Activated T-cell treated with anti-CD3 and anti-CD28 coated beads for 4 hours (primary cell): ENCODE results near the gene NEIL3.
"Not testable (repeated sequence)": the region's sequence is repeated elsewhere in the genome, so short reads cannot be mapped to it uniquely, and the experiment has no call there.

Experiments used
- DNase-seq: peaks from one replicate; pipeline ENCODE4 v3.0.0-alpha.2; 2020

Gene NEIL3

DNA sequence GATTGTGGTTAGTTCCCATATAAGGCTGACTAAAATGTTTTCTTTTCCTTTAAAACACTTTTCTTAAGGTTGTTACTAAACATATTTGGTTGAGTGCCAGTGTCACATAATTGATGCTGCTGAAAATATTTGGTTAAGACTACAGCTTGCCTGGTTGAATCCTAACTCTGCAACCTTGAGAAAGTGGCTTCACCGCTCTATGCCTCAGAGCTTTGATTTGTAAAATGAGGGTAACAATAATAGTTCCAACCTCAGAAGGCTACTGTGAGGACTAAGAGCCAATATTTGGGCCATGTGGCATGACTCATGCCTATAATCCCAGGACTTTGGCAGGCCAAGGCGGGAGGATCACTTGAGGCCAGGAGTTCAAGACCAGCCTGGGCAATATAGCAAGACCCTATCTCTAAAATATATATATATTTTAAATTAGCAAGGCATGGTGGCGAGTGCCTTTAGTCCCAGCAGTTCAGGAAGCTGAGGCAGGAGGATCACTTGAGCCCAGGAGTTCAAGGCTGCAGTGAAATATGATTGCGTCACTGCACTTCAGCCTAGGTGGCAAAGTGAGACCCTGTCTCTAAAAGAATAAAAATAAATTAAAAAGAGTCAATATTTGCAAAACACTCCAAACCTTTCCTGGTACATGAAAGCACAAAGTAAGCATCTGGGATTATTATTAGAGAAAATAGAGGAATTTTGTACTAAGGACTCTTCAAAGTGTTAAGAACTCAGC lies 7.1 kb upstream of the NEIL3 start:
- DNase-seq, result no peak

DNA sequence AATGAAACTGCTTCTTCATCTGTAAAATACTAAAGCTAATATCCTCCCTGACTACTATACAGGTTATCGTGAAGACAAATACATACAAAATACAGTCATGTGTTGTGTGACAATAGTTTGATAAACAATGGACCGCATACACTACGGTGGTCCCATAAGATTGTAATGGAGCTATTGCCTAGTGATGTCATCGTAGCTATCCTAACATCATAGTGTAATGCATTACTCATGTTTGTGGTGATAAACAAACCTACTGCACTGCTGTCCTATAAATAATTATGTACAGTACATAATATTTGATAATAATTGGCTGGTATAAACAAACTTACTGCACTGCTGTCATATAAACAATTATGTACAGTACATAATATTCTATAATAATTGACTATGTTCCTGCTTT lies 5.6 kb upstream of the NEIL3 start:
- DNase-seq, result no peak

DNA sequence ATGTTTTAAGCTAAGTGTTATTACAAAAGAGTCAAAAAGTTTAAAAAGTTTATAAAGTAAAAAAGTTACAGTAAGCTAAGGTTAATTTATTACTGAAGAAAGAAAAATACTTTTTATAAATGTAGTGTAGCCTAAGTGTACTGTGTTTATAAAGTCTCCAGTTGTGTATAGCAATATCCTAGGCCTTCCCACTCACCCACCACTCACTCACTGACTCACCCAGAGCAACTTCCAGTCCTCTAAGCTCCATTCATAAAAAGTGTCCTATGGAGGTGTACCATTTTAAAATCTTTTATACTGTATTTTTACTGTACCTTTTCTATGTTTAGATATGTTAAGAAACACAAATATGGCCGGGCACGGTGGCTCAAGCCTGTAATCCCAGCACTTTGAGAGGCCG lies 4.8 kb upstream of the NEIL3 start:
- not testable (repeated sequence) for DNase-seq

DNA sequence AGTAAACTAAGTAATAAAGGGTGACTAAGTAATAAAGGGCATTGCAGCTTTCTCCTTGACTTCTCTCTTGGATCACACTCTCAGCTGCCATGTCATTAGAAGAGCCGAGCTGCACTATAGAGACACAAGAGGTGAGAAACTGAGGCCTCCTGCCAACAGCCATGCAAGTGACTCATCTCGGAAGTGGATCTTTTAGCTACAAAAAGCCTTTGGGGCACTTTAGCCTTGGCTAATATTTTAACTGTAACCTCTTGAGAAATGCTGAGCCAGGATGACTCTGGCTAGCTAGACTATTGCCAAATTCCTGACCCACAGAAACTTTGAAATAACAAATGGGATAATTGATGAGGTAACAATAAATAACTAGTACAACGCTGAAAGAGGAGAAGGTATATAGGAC lies 1.5 kb upstream of the NEIL3 start:
- no peak for DNase-seq

DNA sequence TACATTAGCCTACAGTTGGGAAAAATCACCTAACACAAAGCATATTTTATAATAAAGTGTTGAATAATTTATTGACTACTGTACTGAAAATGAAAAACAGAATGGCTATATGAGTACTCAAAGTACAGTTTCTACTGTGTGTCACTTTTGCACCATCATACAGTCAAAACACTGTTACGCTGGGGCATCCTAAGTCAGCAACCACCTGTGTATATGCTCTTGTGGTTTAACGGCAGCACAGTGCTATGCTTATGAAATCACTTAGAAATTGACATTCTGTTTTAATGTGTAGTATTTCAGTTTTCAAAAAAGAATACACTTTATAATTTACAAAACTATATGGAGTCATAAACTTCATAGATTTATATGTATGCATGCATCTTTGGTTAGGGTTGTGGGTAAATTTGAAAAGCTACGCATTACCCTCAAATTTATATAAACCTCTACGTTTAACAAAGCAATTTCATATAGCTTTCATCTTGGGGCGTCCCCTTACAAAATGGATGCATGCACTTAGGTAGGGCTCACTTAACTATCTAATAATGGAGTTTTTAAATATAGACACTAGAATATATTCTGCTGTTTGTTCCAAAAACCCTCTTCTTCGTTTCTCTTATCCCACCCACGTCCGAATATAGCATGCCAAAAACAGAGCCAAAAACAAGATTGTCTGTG lies 690 bp upstream of the NEIL3 start:
- no peak for DNase-seq

DNA sequence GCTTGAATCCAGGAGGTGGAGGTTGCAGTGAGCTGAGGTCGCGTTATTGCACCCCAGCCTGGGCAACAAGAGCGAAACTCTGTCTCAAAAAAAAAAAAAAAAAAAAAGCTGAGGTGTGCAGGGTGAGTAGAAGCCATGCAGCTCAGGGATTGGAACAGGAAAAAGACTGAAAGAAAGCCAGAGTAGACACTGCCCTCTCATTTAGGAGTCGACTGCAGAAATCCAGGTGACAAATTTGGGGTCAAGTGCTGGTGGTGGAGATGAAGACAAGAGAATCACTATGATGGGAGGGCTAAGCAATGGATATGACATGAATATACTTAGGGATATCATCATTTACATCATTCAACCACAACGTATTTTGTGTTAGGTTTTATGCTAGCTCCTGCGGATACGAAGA lies 1.9 kb downstream of the NEIL3 start:
- DNase-seq, result no peak

DNA sequence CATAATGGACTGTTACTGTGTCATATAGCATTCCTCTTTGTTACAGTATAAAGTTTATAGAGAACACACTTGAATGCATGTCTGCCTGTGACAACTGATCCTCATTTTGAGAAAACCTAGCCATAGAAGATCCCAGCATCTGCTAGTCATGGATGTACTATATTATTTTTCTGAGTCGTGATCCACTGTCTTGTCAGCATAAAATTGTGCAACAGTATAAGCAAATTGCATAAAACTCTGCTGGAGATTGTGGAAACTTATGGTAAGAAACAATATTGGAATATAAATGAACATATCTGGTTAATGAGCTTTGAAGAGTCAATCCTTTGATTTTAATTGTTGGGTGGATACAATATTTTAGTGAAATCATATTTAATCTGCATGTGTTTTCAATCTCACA lies 3.6 kb downstream of the NEIL3 start:
- no peak for DNase-seq

DNA sequence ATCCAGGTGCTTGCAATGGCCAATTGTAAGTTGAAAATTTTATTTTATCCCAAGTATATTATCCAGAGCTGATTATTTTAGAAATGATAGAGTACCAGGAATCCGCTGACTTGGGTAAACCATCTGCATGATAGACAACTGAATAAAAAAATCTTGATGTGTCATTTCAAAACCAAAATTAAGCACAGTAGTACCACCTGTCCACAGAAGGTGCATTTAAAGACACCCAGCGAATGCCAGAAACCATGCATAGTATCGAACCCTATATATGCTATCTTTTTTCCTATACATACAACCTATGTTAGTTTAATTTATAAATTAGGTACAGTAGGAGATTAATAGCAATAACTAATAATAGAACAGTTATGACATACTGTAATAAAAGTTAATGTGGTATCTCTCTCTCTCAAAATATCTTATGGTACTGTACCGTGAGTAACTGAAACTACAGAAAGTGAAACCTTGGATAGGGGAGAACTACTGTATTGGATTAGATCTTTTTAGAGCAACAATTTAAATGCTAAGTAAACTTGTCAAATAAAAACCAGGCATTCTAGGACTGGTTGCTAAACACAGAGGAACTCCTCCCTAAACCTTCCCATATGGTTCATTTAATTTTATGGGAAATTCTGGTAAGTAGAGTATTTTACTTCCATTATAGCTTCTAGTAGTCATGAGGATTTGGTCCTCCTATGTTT lies 6.2 kb downstream of the NEIL3 start:
- no peak for DNase-seq

DNA sequence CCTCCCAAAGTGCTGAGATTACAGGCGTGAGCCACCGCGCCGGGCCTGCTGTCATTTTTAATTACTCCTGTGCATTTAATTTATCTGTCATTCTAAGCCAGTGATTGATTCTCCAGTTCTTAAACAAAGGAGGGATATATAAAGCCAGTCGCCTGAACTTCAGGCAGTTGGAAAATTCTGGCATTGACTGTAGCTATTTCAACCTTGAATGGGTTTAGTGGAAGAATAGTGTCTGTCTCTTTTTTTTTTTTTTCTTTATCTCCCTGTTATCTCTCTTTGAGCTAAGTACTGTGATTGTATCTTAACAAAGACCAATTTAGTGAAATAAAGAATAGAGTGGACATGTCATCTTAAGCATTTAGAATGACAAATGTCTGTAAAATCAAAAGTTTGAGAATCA lies 11.0 kb downstream of the NEIL3 start:
- DNase-seq, result no peak

DNA sequence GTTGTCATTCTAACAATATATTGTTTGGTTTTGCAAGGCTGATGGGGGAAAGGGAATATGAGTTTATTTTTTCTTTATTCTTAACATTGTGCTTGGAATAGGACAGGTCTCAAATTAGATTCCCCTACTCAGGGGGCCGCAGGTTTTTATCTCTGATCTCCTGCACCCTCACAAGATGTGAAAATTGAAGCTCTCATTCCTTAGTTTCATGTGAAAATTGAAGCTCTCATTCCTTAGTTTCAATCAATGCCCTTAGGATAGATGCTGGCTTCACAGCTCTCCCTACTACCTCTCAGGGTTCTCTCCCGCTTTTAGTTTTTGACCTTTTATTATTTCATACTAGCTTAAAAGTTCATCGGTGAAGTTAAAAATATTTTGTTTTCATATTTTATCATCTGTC lies 12.0 kb downstream of the NEIL3 start:
- no peak for DNase-seq

DNA sequence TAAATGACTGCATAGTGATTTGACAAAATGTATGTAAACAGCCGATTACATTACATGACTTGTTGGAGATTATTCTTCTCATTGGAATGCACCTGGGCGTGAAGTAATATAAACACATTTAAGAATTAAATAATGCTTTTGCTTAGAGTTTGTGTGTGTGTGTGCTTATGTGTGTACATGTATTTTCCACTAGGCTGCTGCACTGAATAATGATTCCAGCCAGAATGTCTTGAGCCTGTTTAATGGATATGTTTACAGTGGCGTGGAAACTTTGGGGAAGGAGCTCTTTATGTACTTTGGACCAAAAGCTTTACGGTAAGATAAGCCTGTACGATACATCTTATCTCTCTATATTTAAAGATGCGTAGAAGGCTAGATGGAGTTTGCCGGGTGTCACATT lies 12.6 kb downstream of the NEIL3 start:
- no peak for DNase-seq

DNA sequence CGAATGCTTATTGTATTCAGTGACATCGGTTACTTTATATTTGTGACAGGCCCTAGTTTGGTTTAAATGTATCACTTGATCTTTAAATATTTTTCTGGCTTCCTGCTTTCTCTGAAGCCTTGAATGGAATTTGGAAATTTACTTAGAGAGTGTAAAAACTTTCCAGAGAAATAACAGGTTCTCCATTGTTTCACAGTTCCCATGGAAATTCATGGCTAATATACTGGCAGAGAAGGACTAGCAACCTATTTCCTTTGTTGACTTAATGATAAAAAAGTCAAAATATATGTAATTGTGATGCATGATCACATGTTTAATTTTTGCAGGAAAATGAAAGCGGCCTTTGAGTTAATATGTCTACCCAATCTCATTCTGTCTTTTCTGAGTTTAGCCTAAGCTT lies 13.2 kb downstream of the NEIL3 start:
- no peak for DNase-seq

DNA sequence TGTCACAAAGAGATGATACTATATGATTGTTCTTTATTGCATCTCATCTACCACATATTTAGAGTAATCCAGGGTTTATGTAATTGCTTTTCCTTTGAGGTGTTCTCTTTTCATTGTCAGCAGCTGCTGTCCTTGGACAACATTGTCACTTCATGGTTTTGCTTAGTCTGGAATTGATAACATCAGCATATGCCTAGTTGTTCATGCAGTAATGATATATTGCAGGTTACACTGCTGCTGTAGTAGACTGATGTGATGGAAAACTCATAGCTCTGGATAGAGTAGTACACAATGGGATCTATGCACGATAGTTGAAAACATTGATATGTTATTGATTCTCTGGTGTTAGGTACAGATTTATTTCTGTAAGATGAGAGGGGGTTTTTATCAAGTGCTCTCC lies 13.7 kb downstream of the NEIL3 start:
- no peak for DNase-seq

DNA sequence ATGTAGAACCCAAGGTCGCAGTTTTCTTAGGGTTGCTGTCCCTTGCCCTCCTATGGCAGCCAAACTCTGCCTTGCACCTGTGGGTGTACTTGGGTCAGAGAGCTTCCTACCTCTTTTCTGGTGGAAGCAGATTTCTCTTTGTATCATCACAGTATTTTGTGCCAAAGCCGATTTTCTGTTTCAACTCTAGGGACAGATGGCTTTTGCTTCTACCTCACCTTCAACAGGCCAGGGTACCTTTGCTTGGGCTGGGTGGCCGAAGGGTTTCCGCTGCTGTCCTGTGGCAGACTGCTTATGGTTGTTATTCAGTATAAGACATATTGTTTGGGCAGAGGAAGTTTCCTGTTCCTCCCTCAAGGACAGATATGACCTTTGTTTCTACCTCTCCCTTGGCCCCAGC lies 22.4 kb downstream of the NEIL3 start:
- no peak for DNase-seq

DNA sequence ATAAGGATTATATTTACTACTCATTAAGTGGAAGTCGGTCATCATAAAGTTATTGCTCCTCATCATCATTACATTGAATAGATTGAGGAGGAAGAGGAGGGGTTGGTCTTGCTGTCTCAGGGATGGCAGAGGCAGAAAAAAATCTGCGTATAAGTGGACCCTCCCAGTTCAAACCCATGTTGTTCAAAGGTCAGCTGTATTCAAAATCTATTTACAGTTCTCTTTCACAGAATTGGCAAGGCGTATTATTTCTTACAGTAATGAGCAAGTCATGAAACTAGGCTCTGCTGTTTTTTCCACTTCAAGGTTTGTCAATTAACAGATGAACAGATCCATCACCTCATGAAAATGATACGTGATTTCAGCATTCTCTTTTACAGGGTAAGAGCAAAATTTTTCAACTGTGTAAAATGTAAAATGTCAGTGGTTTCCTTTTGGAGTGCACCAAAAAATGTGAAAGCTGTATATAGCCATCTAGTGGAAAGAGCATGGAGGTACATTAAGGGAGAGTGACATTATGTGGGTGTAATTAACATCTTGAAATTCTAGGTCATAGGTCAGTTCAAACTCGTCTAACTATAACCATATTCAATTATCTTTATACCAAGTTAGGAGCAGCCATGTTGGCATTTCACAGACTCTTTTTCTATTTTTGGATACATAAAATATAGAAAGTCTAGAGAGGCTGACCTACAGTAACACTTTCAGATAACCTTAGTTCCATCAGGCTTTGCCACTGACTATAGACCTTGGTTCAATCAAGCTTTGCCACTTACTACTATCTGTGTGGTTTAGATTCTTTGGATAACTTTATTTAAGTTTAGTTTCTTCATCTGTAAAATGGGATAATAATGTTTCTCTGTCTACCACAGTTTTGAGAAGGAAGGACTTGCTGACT lies 30.1 kb downstream of the NEIL3 start:
- DNase-seq, result no peak

DNA sequence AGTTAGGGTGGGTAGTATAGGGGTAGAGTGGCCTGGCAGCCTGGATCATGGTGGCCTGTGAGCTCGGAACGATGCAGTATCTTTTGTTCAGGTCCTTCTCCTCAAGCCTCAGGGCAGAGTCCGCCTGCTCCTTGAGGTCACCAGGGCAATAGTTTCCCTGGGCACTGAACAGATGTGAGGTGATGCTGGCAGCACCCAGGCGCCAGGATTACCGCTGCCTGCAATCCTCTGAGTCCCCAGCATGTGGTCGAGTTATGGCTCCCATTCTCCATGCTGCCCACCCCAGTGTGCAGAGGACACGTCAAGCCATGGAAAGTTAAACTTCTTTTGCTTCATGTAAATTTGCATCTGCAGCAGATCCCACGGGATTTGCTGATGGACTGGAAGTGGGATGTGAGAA lies 38.7 kb downstream of the NEIL3 start:
- no peak for DNase-seq

DNA sequence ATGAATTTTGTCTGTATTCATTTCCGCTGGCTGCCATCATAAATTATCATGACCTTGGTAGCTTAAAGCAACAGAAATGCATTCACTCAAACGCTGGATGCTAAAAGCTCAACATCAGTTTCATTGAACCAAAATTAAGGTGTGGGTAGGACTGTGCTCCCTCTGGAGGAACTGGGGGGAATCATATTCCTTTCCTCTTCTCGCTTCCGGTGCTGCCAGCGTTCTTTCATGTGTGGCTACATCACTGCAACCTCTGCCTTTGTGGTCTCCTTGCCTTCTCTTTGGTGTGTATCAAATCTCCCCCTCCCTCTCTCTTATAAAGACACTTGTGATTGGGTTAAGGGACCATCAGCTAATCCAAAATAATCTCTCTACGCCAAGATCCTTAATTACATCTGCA lies 39.5 kb downstream of the NEIL3 start:
- DNase-seq, result no peak

DNA sequence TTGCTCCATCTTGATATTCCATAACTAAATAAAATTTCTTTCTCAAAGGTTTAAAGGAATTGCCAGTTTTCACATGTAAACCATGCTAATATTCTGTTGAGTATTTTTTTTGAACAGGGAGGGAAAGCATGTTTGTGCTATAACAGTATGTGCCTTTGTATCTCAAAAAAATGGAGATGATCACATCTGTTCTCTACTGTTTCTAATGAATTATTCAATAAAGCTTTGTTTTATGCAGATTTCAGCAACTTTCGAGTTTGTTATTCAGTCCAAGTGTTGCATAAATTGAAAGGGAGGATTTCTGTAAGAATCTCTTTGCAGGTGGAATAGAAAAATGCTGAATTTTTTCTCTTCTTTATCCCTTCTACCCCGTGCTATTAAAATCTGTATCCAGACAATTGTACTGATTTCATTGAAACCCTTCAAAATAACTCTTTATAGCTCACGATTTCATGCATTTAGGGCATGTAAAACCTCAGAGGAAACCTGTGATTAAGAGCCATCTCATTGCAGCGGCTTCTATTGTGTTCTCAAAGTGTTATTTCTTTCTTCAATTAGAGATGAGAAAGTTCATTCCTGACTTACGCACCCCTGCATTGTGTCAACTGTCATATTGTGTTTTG lies 42.1 kb downstream of the NEIL3 start:
- DNase-seq, result no peak

DNA sequence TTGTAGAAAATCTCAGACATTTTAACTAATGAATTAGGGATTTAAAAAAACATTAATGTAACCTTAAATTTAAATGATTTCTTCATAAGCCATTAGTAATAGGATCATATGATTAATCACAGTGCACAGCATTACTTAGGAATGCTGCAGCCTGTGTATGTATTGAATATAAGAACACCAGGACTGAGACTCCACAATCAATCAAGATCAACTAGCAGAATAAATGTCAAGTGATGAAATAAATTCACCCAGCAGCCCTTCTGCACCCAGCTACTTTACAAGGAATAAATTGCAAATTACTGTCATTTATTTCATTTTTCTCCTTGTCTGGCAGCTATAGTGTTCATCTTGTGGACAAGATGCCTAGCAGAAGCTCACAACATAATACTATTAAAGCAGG lies 46.5 kb downstream of the NEIL3 start:
- no peak for DNase-seq

DNA sequence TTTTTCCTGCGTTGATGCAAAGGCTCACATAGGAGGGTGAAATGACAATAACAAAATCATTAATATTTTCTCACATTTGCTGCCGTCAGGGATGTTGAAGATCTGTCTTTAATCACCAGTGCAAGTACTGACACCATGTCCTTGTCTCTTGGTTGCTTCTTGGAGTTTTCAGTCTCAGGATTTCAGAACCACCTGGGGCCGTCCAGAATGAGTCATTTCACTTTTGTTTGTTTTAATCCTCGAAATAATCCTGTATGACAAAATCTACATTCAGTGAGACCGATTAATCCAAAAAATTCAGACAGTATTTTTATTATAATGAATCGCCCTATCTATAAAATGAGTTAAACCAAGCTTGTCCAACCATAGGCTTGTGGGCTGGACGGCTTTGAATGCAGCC lies 47.2 kb downstream of the NEIL3 start:
- DNase-seq, result no peak

DNA sequence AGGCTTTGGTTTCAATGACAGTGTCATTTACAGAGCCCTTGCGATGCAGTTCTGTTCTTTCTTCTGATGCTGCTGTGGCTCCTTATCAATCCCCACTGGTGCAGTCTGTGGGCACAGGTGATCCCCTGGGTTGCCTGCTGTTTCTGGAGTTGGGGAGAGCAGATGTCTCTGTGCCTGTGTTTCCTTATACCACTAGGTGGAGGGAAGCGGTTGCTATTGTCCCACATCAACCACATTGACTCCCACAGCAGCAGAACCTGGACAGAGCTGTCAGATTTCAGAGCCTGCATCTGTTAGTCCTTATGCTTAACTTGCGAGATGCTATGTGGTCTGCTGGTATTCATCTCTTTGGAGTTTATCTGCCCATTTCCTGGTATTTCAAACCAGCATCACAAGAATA lies 57.7 kb downstream of the NEIL3 start:
- DNase-seq, result no peak

DNA sequence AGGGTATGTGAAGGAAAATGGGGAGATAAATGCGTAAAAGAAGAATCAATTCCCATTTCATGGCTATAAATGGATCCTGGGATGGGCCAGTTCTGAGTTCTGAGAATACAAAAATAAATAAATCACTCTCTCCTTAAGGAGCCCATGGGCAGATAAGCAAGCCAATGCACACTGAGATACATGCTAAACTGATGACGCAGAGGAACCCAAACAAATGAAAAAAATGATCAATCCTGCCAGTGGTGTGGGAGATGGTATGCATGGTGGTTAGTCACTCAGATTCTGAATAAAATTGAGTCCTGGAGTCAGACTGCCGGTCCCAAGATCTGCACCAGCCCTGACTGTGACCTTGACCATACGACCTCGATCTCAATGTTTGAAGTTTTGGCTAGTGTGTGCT lies 59.7 kb downstream of the NEIL3 start:
- DNase-seq, result no peak

DNA sequence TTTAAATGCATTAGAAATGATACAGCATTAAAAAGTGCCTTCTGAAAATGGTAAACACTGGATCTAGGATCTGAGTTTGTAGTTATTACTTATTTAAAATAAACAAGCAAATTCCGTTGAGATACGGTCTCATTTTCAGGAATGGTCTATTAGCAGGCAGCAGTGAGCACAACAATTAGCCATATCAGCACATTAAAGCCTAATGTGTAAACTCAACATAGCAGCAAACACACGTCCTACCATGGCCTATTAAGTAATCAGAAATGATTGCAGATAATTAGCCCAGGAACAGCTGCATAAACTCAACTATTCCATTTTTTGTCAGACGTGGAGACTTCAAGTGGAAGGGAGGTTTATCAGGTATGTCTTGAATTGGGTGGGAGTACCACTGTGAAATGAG lies 61.8 kb downstream of the NEIL3 start:
- DNase-seq, result no peak
